ENCODE measurements around the gene SH3TC2.

The SH3TC2 gene

DNA sequence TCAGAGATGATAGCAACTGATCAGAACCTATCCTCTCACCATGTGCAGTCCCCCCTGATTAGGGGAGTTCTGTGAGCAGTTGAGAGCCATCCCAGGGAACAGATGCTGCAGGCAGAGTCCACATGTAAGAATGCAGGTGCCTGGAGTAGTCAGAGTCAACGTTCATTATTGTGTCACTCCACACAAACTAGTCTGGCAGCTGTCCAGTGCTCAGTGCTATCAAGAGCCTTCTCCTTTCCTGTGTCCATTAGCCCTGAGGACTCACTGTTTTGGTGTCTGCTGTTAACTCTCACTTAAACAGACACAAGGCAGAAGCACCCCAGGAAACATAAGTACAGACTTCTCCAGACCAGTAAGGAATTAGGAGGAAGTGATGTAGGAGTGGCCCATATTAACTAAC is 2.5 kb downstream of the SH3TC2 start:
- no peak for DNase-seq (ENCODE audit: low read depth)

GRCh38 chr5:149056616-149057165 is 6.2 kb downstream of the SH3TC2 start:
- no peak for DNase-seq (ENCODE audit: low read depth)

DNA sequence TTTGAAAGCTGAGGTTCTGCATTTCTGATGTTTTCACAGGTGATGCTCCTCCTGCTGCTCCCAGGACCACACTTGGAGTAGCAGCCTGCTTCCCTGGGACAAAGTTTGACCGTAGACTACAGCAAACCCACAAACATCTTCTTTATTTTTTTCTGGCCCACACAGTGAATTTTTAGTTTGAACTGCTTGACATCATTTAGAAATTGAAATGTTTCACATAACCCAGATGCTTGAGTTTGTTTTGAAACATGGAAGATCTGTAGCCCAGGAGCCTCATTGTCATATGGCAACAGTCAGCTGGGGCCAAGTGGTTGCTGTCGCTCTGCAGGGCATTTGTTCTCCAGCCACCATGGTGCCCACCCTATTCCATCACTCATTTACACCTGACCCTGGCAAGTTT is 8.4 kb downstream of the SH3TC2 start:
- no peak for DNase-seq (ENCODE audit: low read depth)

GRCh38 chr5:149053072-149053695 is 9.7 kb downstream of the SH3TC2 start:
- DNase-seq (ENCODE audit: low read depth), result no peak

DNA sequence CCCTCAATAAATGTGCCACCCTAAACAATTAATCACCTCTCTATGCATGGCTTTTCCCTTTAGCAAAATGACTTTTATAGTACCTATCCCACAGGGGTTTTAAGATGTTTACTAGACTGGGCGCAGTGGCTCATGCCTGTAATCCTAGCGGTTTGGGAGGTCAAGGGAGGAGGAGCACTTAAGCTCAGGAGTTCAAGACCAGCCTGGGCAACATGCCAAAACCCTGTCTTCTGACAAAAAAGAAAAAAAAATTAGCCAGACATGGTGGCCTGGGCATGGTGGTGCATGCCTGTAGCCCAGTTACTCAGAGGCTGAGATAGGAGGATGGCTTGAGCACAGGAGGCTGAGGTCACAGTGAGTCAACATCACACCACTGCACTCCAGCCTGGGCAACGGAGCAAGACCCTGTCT is 13.5 kb downstream of the SH3TC2 start:
- no peak for DNase-seq (ENCODE audit: low read depth)

- DNase-seq (ENCODE audit: low read depth), result no peak
Measured at GRCh38 chr5:149048811-149049210, 14.1 kb downstream of the SH3TC2 start.

DNA sequence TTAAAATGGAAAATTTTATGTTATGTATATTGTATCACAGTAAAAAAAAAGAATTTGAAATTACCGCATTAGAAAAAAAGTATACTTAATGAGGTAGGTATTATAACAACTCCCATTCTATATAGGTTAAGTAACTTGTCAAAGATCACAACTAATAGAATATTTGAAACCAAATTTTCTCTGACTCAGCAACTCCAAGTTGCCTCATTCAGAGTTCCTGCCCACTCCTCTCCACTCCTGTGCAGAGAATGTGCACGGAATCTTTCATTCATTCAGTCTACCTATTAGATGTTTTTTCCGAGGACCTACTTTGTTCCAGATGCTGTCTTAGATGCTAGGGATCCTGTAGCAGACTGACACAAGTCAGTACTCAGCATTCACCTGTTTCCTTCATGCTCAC is 15.4 kb downstream of the SH3TC2 start:
- no peak for DNase-seq (ENCODE audit: low read depth)

GRCh38 chr5:149046196-149046829 is 16.5 kb downstream of the SH3TC2 start:
- no peak for DNase-seq (ENCODE audit: low read depth)

GRCh38 chr5:149045089-149045460 is 17.8 kb downstream of the SH3TC2 start:
- DNase-seq (ENCODE audit: low read depth), result no peak

DNA sequence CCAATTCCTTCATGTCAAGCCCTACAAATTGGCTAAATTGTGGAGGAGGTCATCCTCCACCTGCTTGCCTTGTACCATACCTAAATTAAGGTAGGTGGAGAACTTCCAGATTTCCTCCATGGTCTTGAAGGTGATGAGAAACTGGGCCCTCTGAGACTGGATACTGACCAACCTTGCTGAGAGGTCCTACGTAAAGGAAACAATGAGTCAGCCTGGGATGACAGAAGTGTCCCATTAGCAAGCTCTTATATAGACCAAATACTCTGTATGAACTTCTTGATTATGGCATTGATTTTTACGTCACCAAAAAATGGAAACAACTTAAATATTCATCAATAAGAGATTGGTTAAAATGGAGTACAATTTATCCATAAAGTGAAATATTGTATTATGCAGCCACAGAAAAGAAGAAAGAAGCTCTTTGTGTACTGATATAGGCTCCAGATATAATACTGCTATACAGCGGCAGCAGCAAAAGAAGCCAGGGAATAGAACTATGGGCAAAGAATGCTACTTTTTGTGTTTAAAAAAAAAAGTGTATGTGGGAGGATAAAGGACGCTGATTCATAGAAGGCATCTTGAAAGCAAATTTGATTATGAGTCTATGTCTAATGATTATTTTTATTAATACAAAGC is 18.3 kb downstream of the SH3TC2 start:
- no peak for DNase-seq (ENCODE audit: low read depth)

DNA sequence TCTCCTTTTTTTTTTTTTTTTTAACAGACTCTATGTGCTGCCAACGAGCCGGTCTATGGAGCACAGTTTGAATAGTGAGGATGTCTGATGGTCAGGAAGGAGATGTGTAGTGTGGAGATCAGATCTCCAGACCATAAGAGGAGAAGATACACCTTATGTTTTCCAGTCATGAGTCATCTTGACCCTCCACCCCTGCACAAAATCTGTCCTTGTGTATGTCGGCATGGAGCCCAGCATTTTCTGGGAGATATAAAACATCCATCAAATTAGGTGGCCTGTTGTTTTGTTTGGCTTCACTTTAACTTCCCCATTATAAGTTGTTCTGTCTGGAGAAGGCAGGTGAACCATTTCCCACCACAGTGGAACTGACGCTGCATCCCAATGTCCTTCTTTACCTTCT is 19.2 kb downstream of the SH3TC2 start:
- no peak for DNase-seq (ENCODE audit: low read depth)

GRCh38 chr5:149042865-149043264 is 20.0 kb downstream of the SH3TC2 start:
- no peak for DNase-seq (ENCODE audit: low read depth)

- no peak for DNase-seq (ENCODE audit: low read depth)
Measured at GRCh38 chr5:149041242-149041641, 21.6 kb downstream of the SH3TC2 start.

- DNase-seq (ENCODE audit: low read depth), result no peak
Measured at GRCh38 chr5:149040421-149040820, 22.4 kb downstream of the SH3TC2 start.

DNA sequence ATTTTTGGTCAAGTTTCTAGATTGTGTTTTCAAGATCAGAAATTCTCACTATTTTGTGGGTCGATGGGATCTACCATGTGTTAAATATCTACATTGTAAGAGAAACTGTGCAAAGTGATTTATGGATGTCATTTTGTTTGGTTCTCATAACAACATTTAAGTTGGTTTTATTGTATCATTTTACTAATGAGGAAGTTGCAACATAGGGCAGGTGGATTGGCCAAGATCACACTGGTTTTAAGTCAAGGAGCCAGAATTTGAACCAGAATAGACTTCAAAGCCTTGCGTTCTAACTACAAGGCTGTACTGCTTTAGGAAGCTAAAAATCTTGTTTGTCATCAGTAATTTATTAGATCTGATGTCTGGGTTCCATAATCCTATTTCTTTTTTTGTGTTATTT is 23.4 kb downstream of the SH3TC2 start:
- no peak for DNase-seq (ENCODE audit: low read depth)

DNA sequence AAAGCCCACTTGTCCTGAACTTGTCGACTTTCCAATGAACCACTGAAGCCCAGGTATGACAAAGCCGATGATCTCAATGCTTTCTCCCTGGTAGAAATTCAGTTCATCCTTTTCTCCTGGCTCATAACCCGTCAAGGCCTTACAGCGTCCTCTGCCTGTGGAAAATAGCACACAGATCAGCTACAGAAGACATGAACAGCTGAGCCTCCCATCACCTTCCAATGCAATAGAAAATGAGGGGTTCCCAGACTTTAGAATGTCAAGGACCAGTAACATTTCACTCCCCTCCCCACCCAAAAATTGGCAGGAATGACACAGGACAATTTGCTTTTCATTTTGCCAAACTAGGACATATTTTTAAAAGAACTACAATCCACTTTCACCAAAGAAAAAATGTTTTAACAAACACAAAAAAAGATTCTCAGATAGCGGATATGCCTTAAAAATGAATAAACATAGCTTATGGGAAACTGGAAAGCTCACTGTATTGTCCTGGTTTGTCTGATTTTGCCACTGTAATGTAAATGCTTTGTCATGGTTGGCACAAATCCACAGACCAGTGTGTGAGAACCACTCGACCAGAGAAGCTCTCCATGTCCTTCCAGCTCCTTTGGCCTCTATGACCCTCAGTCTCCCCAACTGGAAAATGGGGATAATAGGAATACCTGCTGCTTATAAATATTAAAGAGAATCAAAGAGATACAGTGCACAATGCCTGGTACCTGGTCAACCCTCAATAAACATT is 24.4 kb downstream of the SH3TC2 start:
- DNase-seq (ENCODE audit: low read depth), result no peak

- no peak for DNase-seq (ENCODE audit: low read depth)
Measured at GRCh38 chr5:149037817-149038216, 25.0 kb downstream of the SH3TC2 start.

DNA sequence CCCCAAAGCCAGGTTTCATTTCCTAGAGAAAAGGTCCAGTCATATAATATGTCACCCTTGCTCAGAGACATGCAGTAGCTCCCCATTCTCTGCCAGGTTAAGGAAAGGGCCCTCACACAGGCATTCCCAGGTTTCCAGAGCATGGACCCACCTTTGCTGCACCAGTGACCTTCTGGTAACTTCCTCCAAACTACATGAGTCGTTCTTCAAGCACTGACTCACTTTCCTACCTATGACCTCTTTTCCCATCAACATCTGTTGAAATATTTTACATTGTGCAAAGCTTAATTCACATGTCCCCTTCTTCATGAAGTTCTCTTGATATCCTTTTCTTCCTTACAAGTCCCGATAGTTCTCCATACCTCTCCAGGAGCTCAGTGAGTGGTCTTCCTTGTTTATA is 25.9 kb downstream of the SH3TC2 start:
- no peak for DNase-seq (ENCODE audit: low read depth)

DNA sequence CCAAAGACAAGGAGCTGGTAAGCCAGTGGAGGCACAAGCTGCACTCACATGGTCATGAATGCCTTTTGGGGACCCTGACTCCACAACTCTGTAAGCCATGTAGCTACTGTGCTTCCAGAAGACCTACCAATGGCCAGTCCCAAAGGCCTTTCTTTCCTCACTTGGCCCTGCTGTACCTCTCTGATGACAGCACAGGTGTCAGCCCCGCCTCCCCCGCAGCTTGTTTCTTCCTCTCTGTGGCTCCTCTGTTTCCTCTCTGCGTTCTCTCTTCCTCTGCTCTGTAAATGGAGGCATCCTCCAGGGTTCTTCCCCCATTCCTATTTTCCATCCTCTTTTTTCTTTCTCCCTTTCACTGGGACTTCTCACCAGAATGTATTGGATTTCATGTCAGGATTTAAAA is 26.7 kb downstream of the SH3TC2 start:
- no peak for DNase-seq (ENCODE audit: low read depth)

GRCh38 chr5:149035372-149035790 is 27.5 kb downstream of the SH3TC2 start:
- DNase-seq (ENCODE audit: low read depth), result peak; percentile 36

GRCh38 chr5:149030838-149031397 is 31.9 kb downstream of the SH3TC2 start:
- DNase-seq (ENCODE audit: low read depth), result no peak

DNA sequence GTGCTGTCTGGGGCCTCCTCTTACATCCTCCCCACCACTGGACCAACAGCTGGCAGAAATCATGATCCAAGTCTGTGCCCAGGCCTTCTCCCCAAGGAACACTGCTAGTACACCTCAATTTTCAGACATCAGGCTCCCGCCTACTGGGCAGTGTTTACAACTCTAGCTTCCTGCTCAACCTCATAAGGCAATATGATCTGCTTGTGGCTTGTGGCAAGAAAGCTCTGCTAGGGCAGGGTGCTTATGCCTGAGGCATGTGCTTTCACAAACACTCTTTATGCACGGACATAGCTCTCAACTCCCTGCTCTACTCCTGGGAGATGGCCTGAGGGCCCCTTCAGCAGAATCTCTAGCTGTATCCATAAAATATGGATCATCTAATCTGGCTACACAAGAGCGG is 32.5 kb downstream of the SH3TC2 start:
- no peak for DNase-seq (ENCODE audit: low read depth)
